MCF 10A (cell line): ENCODE results near the gene OR52M1. TPM values are rescaled to one million over a fixed set of nuclear protein-coding genes. Genes with fewer than 3 reads are reported as not detected.

Experiments
- BruUV-seq: library from RNA; stranded (reverse); fragments of 400-500 nt; replicated peaks from 2 replicates; lab custom pipeline; 2021; lab: Mats Ljungman, UMichigan
- CTCF ChIA-PET: fragments of 300-600 bp; sonication (Branson Sonifier 250); formaldehyde crosslinking; extraction: SDS; loops from one replicate; lab custom pipeline; 2021; ENCODE audit warnings: antibody characterized with exemption, inconsistent platforms; lab: Yijun Ruan, JAX
- POLR2A ChIA-PET: fragments of 300-600, 350-650 bp; sonication (Branson Sonifier 250); formaldehyde crosslinking; extraction: SDS; loops from one replicate; lab custom pipeline; 2020; ENCODE audit warnings: antibody characterized with exemption, inconsistent platforms; lab: Yijun Ruan, JAX
- DNase-seq: peaks from one replicate; pipeline ENCODE4 v3.0.0-alpha.2; 2018; ENCODE audit not compliant: unreplicated experiment
- H3K27ac Mint-ChIP-seq: one replicate; pipeline ENCODE4 v1.8.0; 2022; ENCODE audit warnings: mild to moderate bottlenecking, low read depth, mixed read lengths; ENCODE audit not compliant: unreplicated experiment
- H3K27me3 Mint-ChIP-seq: one replicate; pipeline ENCODE4 v1.8.0; 2022; ENCODE audit warnings: mixed read lengths; ENCODE audit not compliant: insufficient read depth, unreplicated experiment
- H3K36me3 Mint-ChIP-seq: one replicate; pipeline ENCODE4 v1.8.0; 2022; ENCODE audit warnings: mild to moderate bottlenecking, moderate library complexity, mixed read lengths; ENCODE audit not compliant: insufficient read depth, unreplicated experiment
- H3K4me1 Mint-ChIP-seq: one replicate; pipeline ENCODE4 v1.8.0; 2022; ENCODE audit warnings: mixed read lengths; ENCODE audit not compliant: insufficient read depth, unreplicated experiment
- H3K4me3 Mint-ChIP-seq: one replicate; pipeline ENCODE4 v1.8.0; 2022; ENCODE audit warnings: mild to moderate bottlenecking, moderate library complexity, mixed read lengths; ENCODE audit not compliant: unreplicated experiment
- H3K9me3 Mint-ChIP-seq: one replicate; pipeline ENCODE4 v1.8.0; 2022; ENCODE audit warnings: mixed read lengths; ENCODE audit not compliant: unreplicated experiment
- intact Hi-C: fragments of 100-400 bp; cut with micrococcal nuclease; formaldehyde crosslinking; loops from 2 replicates; pipeline ENCODE4 v1.14.1; 2022
- total RNA-seq: library from RNA; stranded (reverse); gene quantifications from 2 replicates; pipeline ENCODE4 v1.2.3, GENCODE V29; 2022
- TF ChIP-seq, protein P1 (sequence below): fragments of 200-600 bp; IDR thresholded peaks from one replicate; pipeline ENCODE4 v1.8.0; 2022; ENCODE audit warnings: antibody characterized with exemption, mild to moderate bottlenecking; ENCODE audit not compliant: unreplicated experiment

OR52M1 gene
- total RNA-seq, 1 experiment from 2014 or later = not detected

DNA sequence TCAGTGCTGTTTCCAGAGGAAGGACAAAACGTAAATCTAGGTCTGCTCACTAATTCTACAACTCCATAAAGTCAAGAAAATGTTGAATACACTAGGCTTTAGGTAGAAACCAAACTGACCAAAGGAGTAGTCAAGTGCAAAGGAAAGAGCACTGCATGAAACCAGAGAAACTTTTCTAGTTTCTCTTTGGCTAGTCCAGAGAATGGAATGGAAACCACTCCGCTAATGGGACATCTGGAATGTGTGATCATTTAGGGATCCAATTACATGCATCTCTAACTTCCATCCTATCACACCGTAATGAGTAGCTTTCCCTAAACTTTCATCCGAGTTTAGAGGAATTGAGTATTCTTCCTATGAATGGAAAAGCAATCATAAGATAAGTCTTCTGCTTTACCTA, 2.4 kb downstream of the OR52M1 start:
- H3K4me1 Mint-ChIP-seq = peaks cover 10% of the 10 kb centered on the region
- intact Hi-C loops = no loop called here
- H3K9me3 Mint-ChIP-seq = no peaks in the 10 kb centered on the region
- TF ChIP-seq, protein P1, sequence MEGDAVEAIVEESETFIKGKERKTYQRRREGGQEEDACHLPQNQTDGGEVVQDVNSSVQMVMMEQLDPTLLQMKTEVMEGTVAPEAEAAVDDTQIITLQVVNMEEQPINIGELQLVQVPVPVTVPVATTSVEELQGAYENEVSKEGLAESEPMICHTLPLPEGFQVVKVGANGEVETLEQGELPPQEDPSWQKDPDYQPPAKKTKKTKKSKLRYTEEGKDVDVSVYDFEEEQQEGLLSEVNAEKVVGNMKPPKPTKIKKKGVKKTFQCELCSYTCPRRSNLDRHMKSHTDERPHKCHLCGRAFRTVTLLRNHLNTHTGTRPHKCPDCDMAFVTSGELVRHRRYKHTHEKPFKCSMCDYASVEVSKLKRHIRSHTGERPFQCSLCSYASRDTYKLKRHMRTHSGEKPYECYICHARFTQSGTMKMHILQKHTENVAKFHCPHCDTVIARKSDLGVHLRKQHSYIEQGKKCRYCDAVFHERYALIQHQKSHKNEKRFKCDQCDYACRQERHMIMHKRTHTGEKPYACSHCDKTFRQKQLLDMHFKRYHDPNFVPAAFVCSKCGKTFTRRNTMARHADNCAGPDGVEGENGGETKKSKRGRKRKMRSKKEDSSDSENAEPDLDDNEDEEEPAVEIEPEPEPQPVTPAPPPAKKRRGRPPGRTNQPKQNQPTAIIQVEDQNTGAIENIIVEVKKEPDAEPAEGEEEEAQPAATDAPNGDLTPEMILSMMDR = no peak
- DNase-seq = no peak
- ChIA-PET CTCF (interaction anchor here (0.6 to 2.6 kb wide), 4 partner anchors 23 to 365 kb away, joined by 3 to 21 read pairs (median 4); no protein-coding TSS in a partner anchor), POLR2A (no interaction called here)
- H3K27me3 Mint-ChIP-seq = no peaks in the 10 kb centered on the region
- no peak overlapping the region for H3K4me3 Mint-ChIP-seq
- no peak overlapping the region for H3K27ac Mint-ChIP-seq
- no TSS peak for BruUV-seq
- no peaks in the 10 kb centered on the region for H3K36me3 Mint-ChIP-seq

DNA sequence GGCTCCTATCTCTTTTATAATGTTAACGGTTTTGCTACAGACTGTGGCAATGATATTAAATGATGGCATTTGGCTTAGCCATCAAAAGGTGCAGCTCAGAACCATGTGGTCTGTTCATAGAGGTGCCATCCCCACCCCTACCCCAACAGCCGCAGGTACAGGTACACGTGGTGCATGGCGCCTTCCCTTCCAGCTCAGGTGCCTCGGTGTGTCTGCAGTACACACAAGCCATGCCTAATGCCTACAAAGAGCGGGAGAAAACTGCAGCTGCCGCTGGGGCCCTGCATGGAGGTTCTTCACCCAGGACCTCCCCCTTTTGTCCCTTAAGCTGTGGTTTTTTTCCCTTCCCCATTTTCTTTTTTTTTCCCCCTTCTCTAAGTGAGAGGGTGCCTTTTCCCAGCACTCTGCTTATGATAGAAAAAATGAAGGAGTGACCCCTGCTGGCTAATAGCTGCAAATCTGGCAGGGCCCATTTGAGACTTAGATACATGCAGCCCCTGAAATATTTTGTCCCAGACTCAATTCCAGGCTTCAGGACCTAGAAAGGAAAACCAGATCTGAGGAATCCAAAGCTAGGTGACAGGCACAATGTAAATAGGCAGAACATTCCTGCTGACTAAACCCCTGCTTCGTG, 6.5 kb downstream of the OR52M1 start:
- Mint-ChIP-seq H3K36me3 (no peaks in the 10 kb centered on the region), H3K9me3 (no peaks in the 10 kb centered on the region), H3K4me1 (no peaks in the 10 kb centered on the region), H3K27ac (no peak overlapping the region), H3K27me3 (no peaks in the 10 kb centered on the region), H3K4me3 (no peak overlapping the region)
- ChIA-PET POLR2A (no interaction called here), CTCF (interaction anchor here (0.6 to 3.0 kb wide), 14 partner anchors 8 to 1897 kb away, joined by 3 to 22 read pairs (median 3); no protein-coding TSS in a partner anchor)
- peak; percentile 25 for DNase-seq
- TF ChIP-seq, protein P1 = peak; percentile 31
- intact Hi-C loops = loop anchor here (1.0 kb wide), 1 partner anchor 369 kb away; no protein-coding TSS in a partner anchor
- BruUV-seq = no TSS peak

DNA sequence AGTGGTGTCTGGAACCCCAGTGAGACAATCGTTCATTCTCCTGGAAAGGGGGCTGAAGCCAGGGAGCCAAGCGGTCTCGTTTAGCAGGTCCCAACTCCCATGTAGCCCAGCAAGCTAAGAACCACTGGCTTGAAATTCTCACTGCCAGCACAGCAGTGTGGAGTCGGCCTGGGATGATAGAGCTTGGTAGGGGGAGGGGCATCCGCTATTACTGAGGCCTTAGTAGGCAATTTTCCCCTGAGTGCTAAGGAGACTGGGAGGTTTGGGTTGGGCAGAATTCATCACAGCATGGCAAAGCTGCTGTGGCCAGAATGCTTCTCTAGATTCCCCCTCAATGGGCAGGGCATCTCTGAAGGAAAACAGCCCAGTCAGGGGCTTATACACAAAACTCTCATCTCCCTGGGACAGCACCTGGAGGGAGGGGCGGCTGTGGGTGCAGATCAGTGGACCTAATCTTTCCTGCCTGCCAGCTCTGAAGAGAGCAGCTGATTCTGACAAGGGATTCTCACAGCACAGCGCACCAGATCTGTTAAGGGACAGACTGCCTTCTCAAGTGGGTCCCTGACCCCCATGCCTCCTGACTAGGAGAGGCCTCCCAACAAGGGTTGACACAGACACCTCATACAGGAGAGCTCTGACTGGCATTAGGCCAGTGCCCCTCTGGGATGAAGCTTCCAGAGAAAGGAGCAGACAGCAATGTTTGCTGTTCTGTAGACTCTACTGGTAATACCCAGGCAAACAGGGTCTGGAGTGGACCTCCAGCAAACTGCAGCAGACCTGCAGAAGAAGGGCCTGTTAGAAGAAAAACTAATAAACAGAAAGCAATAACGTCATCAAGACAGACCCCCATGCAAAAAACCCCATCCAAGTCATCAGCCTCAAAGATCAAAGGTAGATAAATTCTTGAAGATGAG, 14.8 kb downstream of the OR52M1 start:
- H3K27ac Mint-ChIP-seq = no peak overlapping the region
- intact Hi-C loops = no loop called here
- TF ChIP-seq, protein P1 = no peak

GRCh38 chr11:4560467-4560866, 15.5 kb downstream of the OR52M1 start:
- Mint-ChIP-seq H3K4me3 (no peak overlapping the region), H3K9me3 (peaks cover 8% of the 10 kb centered on the region), H3K27ac (no peak overlapping the region), H3K36me3 (no peaks in the 10 kb centered on the region), H3K27me3 (no peaks in the 10 kb centered on the region), H3K4me1 (no peaks in the 10 kb centered on the region)
- no peak for DNase-seq
- CTCF ChIA-PET = interaction anchor here (0.7 to 1.8 kb wide), 5 partner anchors 9 to 379 kb away, joined by 3 to 5 read pairs (median 4); no protein-coding TSS in a partner anchor
- intact Hi-C loops = no loop called here
- POLR2A ChIA-PET = no interaction called here
- BruUV-seq = no TSS peak
- TF ChIP-seq, protein P1 = no peak

More for the DNA sequence above, 14.8 kb downstream of the OR52M1 start:
- CTCF ChIA-PET = interaction anchor here (0.6 to 1.8 kb wide), 6 partner anchors 18 to 378 kb away, joined by 3 to 5 read pairs (median 4); no protein-coding TSS in a partner anchor
- Mint-ChIP-seq H3K27me3 (no peaks in the 10 kb centered on the region), H3K36me3 (no peaks in the 10 kb centered on the region), H3K4me1 (no peaks in the 10 kb centered on the region), H3K9me3 (peaks cover 8% of the 10 kb centered on the region), H3K4me3 (no peak overlapping the region)
- no TSS peak for BruUV-seq
- no peak for DNase-seq
- POLR2A ChIA-PET = interaction anchor here (0.7 kb wide), 1 partner anchor 123 kb away, joined by 3 read pairs; no protein-coding TSS in a partner anchor
